Osteocyte (in vitro differentiated cells): ENCODE data around the gene DGKG. TPM values are rescaled to one million over a fixed set of nuclear protein-coding genes. Genes with fewer than 3 reads are reported as not detected.

Experiments
- DNase-seq: peaks from one replicate; pipeline ENCODE4 v3.0.0; 2021; ENCODE audit warnings: mixed read lengths; ENCODE audit not compliant: unreplicated experiment; ENCODE audit errors: extremely low spot score
- H3K27ac Mint-ChIP-seq: one replicate; pipeline ENCODE4 v1.8.0; 2021; ENCODE audit warnings: mild to moderate bottlenecking, mixed read lengths; ENCODE audit not compliant: unreplicated experiment
- H3K27me3 Mint-ChIP-seq: one replicate; pipeline ENCODE4 v1.8.0; 2021; ENCODE audit warnings: mixed read lengths; ENCODE audit not compliant: unreplicated experiment
- H3K36me3 Mint-ChIP-seq: one replicate; pipeline ENCODE4 v1.8.0; 2021; ENCODE audit warnings: mixed read lengths; ENCODE audit not compliant: unreplicated experiment
- H3K4me1 Mint-ChIP-seq: one replicate; pipeline ENCODE4 v1.8.0; 2021; ENCODE audit warnings: mixed read lengths; ENCODE audit not compliant: unreplicated experiment
- H3K4me3 Mint-ChIP-seq: one replicate; pipeline ENCODE4 v1.8.0; 2021; ENCODE audit warnings: mild to moderate bottlenecking, moderate library complexity, mixed read lengths; ENCODE audit not compliant: unreplicated experiment
- H3K9me3 Mint-ChIP-seq: one replicate; pipeline ENCODE4 v1.8.0; 2021; ENCODE audit warnings: mixed read lengths; ENCODE audit not compliant: unreplicated experiment
- CTCF ChIP-seq: fragments of 200-600 bp; sonication (generic); IDR thresholded peaks from 2 replicates; pipeline ENCODE4 v1.5.0; 2021; ENCODE audit warnings: antibody characterized with exemption, mild to moderate bottlenecking, moderate library complexity
- total RNA-seq: library from RNA; stranded (reverse); gene quantifications from 2 replicates; pipeline ENCODE4 v1.2.1, GENCODE V29; 2021

Gene DGKG
- total RNA-seq, 1 donor from 2014 or later: not detected

DNA sequence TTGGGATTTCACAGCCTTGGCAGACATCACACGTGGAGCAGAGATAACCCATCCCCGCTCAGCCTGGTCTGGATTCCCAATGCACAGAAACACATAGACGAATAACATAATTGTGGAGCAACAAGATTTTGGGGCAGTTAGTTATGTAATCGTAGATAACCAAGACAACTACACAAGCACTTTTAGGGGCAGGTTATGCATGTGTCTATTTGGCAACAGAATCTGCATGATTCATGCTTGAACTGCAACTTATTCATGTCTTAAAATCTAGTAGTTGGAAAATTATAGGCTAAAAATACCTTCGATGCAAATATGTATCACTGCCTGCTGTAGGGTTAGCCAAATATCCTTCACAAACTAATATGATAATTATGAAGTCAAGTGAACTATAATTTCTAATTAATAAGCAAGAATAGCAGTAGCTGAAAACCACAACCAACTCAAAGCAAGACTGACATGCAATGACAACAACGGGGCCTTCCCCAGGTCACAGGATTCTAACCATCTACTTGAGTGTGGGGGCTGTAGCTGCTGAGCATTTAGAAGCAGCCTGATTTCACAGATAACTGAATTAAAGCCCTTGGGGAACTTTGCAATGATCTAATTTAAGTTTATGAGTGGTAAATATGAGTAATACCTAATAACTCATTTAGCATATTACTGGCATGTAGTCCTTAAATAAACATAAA lies 31.1 kb downstream of the DGKG start:
- H3K36me3 Mint-ChIP-seq: no peaks in the 10 kb centered on the region
- no peak for TF ChIP-seq CTCF
- H3K27me3 Mint-ChIP-seq: peaks cover 53% of the 10 kb centered on the region
- no peaks in the 10 kb centered on the region for H3K4me1 Mint-ChIP-seq
- no peak overlapping the region for H3K27ac Mint-ChIP-seq
- no peak overlapping the region for H3K4me3 Mint-ChIP-seq
- no peak for DNase-seq
- no peaks in the 10 kb centered on the region for H3K9me3 Mint-ChIP-seq

- Mint-ChIP-seq H3K4me3 (no peak overlapping the region), H3K27me3 (peaks cover 51% of the 10 kb centered on the region), H3K36me3 (no peaks in the 10 kb centered on the region), H3K4me1 (no peaks in the 10 kb centered on the region), H3K27ac (no peak overlapping the region), H3K9me3 (no peaks in the 10 kb centered on the region)
- no peak for TF ChIP-seq CTCF
- no peak for DNase-seq
These were observed 32.4 kb downstream of the DGKG start for GRCh38 chr3:186329589-186329988.

GRCh38 chr3:186327912-186328487 lies 34.0 kb downstream of the DGKG start:
- DNase-seq: no peak
- Mint-ChIP-seq H3K9me3 (no peaks in the 10 kb centered on the region), H3K36me3 (no peaks in the 10 kb centered on the region), H3K27ac (no peak overlapping the region), H3K27me3 (peaks cover 45% of the 10 kb centered on the region), H3K4me3 (no peak overlapping the region), H3K4me1 (no peaks in the 10 kb centered on the region)
- TF ChIP-seq CTCF: no peak

DNA sequence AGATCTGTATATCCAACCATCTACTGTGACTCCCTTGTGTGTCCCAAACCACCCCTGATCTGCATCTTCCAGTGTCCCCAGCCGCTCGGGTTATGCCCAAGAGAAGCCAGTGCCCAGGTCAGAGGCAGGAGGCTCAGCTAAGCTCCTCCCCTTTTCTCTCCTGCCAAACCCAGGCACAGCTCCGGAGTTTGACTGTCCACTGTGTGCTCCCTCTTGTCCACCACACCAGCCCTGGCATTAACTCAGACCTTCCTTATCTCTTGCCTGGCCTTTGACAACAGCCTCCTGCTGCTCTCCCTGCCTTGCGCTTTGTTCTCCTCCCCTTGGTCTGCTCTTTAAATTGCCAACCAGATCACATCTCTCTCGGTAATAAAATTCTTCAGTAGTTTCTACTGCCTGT lies 39.3 kb downstream of the DGKG start:
- H3K36me3 Mint-ChIP-seq: no peaks in the 10 kb centered on the region
- no peak for TF ChIP-seq CTCF
- H3K27ac Mint-ChIP-seq: no peak overlapping the region
- H3K4me1 Mint-ChIP-seq: no peaks in the 10 kb centered on the region
- no peak for DNase-seq
- peaks cover 34% of the 10 kb centered on the region for H3K27me3 Mint-ChIP-seq
- H3K4me3 Mint-ChIP-seq: no peak overlapping the region
- H3K9me3 Mint-ChIP-seq: no peaks in the 10 kb centered on the region

- H3K4me3 Mint-ChIP-seq: no peak overlapping the region
- peaks cover 24% of the 10 kb centered on the region for H3K27me3 Mint-ChIP-seq
These were observed 40.3 kb downstream of the DGKG start for GRCh38 chr3:186321746-186322145.

More at GRCh38 chr3:186321746-186322145, 40.3 kb downstream of the DGKG start:
- Mint-ChIP-seq H3K9me3 (no peaks in the 10 kb centered on the region), H3K27ac (no peak overlapping the region), H3K36me3 (no peaks in the 10 kb centered on the region), H3K4me1 (no peaks in the 10 kb centered on the region)
- no peak for DNase-seq
- TF ChIP-seq CTCF: no peak
